C4-2B (cell line): ENCODE measurements around the gene TLNRD1.
A peak's percentile ranks its signal among the peaks of the same experiment; 100 is the strongest.

ENCODE experiments used
- H3K27ac ChIP-seq: fragments of 450-650 bp; 2 replicates; pipeline ENCODE4 v1.5.1; 2017
- ZFX ChIP-seq: fragments of 450-650 bp; IDR thresholded peaks from 2 replicates; pipeline ENCODE4 v1.6.1; 2017
- TF ChIP-seq, protein P1 (sequence below): fragments of 450-650 bp; conservative IDR thresholded peaks from 2 replicates; pipeline ENCODE4 v1.5.1; 2017; ENCODE audit warnings: mild to moderate bottlenecking

Gene TLNRD1

DNA sequence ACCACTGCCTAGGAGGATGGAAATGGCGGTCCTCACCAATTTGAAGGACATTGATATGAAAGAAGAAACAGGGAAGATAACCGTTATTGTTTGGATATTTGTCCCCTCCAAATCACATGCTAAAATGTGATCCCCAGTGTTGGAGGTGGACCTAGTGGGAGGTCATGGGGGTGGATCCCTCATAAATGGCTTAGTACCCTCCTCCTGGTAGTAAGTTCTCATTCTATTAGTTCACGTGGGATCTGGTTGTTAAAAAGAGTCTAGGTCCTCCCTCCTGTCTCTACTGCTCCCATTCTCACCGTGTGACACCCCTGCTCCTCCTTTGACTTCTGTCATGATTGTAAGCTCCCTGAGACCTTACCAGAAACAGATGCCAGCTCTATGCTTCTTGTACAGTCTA, 30.5 kb downstream of the TLNRD1 start:
- no peak overlapping the region for H3K27ac ChIP-seq
- TF ChIP-seq, protein P1, sequence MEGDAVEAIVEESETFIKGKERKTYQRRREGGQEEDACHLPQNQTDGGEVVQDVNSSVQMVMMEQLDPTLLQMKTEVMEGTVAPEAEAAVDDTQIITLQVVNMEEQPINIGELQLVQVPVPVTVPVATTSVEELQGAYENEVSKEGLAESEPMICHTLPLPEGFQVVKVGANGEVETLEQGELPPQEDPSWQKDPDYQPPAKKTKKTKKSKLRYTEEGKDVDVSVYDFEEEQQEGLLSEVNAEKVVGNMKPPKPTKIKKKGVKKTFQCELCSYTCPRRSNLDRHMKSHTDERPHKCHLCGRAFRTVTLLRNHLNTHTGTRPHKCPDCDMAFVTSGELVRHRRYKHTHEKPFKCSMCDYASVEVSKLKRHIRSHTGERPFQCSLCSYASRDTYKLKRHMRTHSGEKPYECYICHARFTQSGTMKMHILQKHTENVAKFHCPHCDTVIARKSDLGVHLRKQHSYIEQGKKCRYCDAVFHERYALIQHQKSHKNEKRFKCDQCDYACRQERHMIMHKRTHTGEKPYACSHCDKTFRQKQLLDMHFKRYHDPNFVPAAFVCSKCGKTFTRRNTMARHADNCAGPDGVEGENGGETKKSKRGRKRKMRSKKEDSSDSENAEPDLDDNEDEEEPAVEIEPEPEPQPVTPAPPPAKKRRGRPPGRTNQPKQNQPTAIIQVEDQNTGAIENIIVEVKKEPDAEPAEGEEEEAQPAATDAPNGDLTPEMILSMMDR, result no peak
- no peak for TF ChIP-seq ZFX

DNA sequence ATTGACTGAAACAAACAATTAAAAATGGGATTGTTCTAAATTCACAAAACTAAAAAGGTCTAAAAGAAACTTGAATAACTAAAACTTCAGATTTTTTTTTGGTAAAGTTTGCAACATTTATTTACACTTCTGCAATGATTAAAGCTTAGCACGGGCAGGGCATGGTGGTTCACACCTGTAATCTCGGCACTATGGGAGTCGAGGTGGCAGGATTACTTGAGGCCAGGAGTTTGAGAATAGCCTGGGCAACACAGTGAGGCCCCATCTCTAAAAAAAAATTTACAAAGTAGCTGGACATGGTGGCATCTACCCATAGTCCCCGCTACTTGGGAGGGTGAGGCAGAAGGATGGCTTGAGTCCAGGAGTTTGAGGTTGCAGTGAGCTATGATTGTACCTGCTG, 31.6 kb downstream of the TLNRD1 start:
- TF ChIP-seq, protein P1, result no peak
- TF ChIP-seq ZFX, result no peak
- H3K27ac ChIP-seq, result peak overlapping the region; percentile 78

DNA sequence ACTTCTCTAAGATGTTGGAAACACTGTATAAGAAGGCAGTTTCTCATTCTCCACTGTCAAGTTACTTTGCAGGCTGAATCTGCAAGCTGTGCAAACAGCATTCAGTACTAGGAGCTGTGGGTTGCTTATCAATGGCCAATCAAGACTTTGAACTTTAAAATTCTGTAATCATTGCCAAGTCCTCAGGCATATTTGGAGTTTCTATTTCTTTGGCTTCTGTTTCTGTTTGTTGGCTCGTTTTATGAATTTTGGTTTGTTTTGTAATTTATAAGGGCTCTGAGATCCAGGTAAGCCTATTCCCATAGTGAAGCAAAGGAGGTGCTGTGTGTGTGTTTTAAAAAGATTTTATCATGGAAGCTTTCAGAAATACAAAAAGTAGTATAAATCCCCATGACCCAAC, 32.1 kb downstream of the TLNRD1 start:
- H3K27ac ChIP-seq, result peak overlapping the region; percentile 78
- TF ChIP-seq ZFX, result no peak
- TF ChIP-seq, protein P1, result peak; percentile 45

DNA sequence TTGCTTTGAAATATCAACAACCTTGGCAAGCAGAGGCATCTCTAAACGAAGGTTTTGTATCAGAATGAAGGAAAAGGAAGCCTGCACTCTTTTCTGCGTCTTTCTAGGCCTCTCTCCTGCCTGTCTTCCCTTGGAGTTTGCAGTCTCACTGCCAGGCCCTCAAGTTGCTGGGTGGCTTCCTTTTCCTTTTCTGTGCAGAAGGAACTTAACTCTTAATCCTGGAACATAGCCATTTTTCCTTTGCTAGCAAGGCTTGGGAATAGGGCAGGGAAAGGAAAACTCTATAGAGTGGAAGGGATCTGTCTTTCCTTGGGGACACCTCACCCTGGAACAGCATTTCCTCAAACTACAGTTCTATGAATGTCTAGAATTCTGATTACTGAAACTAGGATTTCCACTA, 32.8 kb downstream of the TLNRD1 start:
- H3K27ac ChIP-seq, result peak overlapping the region; percentile 69; the same call in 1 of the 2 replicates
- TF ChIP-seq, protein P1, result no peak
- peak; percentile 31; the same call in 1 of the 2 replicates for TF ChIP-seq ZFX

DNA sequence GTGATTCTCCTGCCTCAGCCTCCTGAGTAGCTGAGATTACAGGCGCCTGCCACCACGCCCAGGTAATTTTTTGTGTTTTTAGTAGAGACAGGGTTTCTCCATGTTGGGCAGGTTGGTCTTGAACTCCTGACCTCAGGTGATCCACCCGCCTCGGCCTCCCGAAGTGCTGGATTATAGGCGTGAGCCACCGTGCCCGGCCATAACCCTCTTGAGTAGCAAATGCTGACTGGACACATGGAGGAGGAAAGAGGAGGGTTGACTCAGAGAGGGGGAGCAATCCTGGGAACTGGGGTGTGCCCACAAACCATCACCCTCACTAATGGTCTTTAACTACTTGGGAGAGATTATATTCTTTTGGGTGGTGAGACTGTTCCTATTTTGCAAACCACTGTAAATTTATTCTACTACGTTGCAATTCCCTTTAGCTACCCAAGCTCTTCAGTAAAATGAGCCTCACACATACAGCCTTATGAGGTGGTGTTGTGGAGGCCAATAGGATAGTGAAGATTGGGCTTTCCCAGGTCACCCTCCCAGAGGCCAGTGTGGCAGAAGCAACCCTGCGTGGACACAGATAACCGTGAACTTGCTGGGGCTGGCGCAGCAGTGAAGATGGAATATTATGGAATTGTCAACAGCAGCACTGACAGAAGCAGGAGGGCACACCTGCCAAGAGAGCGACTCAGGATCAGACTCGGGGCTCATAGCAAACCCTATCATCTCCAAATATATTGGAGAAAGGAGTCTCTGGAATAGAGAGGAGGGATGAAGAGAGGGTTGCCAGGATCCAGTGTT, 37.4 kb downstream of the TLNRD1 start:
- TF ChIP-seq, protein P1, result no peak
- TF ChIP-seq ZFX, result no peak
- no peak overlapping the region for H3K27ac ChIP-seq

DNA sequence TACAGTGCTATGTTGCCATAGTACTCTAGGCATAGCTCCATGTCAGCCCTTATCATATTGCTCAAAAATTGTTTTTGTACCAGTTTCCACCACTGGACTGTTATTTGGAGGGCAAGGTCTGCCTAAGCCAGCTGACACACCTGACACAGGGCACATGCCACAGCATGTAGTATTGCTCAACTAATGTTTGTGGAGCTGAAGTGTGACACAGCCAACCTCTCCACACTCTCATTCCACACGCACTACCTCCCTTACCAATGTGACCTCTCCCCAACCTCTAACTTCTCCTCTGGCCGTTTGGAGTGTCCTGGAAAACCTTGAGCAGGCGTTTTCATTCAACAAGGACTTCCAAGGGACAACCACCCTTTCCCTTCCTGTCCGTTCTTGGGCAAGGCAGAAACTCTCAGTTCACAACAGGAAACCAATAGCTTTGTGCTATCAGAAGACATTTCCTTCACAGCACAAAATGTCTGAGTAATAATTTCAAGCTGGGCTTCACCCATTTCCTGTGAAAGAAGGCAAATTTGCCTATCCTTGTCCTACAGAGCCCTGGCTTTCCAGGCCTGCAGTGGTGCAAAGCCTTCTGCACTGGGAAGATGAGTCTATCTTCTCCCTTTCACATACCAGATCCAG, 38.4 kb downstream of the TLNRD1 start:
- TF ChIP-seq, protein P1, result no peak
- no peak for TF ChIP-seq ZFX

DNA sequence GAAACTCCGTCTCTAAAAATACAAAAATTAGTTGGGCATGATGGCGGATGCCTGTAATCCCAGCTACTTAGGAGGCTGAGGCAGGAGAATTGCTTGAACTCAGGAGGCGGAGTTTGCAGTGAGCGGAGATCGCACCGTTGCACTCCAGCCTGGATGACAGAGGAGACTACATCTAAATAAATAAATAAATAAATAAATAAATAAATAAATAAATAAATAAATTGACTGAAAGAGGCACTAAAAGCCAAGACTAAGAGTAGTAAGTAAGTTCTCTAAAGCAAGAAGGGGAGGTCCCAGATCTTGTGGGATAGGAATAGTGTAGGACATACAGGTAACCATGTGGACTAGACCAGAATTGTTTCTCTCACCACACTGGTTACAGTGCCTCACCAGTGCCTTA, 40.0 kb downstream of the TLNRD1 start:
- TF ChIP-seq, protein P1, result no peak
- no peak for TF ChIP-seq ZFX
- no peak overlapping the region for H3K27ac ChIP-seq

More for the DNA sequence above, 38.4 kb downstream of the TLNRD1 start:
- no peak overlapping the region for H3K27ac ChIP-seq
